GM10266 (cell line): ENCODE measurements around the gene PARP6.

ENCODE experiments used
- DNase-seq: peaks from one replicate; pipeline ENCODE4 v3.0.0; 2012; ENCODE audit errors: extremely low spot score
- TF ChIP-seq, protein P1 (sequence below): IDR thresholded peaks from 2 replicates; pipeline ENCODE4 v1.5.1; 2012; ENCODE audit warnings: mild to moderate bottlenecking, low read depth; ENCODE audit not compliant: control insufficient read depth, insufficient read depth; ENCODE audit errors: missing control alignments

The PARP6 gene

DNA sequence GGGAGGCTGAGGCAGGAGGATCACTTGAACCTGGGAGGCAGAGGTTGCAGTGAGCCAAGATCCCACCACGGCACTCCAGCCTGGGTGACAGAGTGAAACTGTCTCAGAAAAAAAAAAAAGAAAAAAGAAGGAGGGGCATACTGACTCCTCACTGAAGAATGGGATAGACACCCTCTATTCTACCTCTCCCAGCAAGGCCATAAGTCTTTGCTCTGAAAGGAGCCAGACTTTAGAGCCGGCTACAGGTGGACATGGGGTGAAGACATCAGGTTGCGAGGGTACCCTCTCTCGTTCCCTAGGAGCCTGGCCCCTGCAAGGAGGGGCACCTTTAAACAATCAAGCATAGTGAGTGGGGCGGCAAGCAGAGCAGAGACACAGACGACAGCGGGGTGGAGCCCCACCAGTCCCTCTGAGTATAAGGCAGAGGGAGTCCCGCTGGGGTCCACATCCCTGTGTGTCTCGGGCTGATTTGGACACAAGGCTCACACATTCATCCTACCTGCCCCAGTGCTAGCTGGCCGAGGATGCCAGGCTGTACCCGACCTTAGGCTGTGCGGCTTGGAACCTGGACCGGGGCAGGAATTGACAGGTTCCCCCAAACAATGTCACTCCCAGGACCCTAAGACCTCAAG is 75.8 kb downstream of the PARP6 start:
- TF ChIP-seq, protein P1, sequence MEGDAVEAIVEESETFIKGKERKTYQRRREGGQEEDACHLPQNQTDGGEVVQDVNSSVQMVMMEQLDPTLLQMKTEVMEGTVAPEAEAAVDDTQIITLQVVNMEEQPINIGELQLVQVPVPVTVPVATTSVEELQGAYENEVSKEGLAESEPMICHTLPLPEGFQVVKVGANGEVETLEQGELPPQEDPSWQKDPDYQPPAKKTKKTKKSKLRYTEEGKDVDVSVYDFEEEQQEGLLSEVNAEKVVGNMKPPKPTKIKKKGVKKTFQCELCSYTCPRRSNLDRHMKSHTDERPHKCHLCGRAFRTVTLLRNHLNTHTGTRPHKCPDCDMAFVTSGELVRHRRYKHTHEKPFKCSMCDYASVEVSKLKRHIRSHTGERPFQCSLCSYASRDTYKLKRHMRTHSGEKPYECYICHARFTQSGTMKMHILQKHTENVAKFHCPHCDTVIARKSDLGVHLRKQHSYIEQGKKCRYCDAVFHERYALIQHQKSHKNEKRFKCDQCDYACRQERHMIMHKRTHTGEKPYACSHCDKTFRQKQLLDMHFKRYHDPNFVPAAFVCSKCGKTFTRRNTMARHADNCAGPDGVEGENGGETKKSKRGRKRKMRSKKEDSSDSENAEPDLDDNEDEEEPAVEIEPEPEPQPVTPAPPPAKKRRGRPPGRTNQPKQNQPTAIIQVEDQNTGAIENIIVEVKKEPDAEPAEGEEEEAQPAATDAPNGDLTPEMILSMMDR, result no peak
- peak; percentile 40 for DNase-seq

- TF ChIP-seq, protein P1, result no peak
- DNase-seq, result peak; percentile 43
These were observed 77.2 kb downstream of the PARP6 start for GRCh38 chr15:72195101-72195511.

GRCh38 chr15:72193836-72194396 is 78.4 kb downstream of the PARP6 start:
- TF ChIP-seq, protein P1, result no peak
- DNase-seq, result no peak

DNA sequence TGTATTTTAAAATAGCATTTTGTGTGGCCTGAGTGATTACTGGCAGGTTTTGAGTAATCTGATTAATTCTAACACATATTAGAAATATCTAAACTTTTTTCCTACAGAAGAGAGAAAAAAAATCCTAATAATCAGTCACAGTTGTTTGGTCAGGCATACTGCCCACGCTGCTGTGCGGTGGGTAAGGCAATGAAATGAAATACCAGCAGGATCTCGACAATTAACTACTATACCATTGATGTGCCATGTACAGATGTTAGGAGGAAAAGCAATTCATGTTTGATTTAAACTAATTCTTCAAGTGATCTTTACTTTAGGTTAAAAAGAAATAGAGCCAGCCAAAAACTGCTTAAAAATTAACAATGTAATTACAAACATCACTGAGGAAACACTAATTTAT is 79.9 kb downstream of the PARP6 start:
- TF ChIP-seq, protein P1, result no peak
- DNase-seq, result no peak
